ENCODE results near the gene COQ6.
"Not testable (repeated sequence)": the region's sequence is repeated elsewhere in the genome, so short reads cannot be mapped to it uniquely, and the experiment has no call there.

COQ6 gene

DNA sequence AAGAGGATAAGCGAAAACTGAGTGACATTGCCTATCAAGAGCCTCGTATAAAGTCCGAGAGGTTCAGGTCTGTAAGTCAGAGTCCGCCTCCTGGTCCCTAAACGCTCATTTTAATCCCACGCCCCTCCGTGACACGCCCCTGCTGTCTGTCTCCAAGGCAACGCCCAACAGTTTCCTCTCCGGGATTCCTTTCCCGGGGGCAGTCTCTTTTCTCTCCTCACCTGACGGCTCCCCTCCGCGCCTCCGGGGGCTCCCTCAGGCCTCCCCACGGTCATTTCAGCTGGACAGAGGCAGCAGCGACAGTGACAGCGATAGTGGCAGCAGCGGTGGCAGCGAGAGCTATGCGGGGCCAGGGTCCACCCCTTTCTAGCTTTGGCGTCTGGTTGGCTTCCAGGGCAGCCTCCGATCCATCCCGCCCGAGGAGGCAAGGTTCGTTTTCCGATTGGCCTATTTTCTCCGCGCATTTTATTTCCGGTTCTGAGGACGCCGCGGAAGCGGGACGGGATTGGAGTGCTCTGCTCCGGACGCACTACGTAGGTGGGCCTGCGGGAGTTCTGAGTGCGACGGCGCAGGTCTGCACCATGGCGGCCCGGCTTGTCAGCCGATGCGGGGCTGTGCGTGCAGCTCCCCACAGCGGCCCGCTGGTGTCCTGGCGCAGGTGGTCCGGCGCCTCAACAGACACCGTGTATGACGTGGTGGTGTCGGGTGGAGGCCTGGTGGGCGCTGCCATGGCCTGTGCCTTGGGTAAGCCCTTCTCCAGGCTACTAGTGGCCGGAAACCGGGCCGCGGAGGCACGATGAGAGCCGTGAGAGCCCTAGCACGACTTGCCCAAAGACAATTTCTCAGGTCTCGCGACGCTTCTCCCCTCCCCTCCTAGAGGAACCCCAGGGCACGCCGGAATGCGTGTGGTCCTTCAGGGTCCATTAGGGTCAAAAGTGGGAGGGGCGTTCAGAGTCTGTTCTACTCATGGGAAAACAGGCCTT is at the start of gene COQ6, which contains the start of gene FAM161B:
COQ6 (plus strand) TSS at position 551 of the 983 bp plus-strand sequence; CDS start at position 582, 31 bp downstream.
FAM161B (minus strand) TSS at position 343 of the 983 bp plus-strand sequence; CDS start at position 275, 68 bp downstream.
- H3K4me3 ChIP-seq (ENCODE audit: low read depth, low read length) = peak within 1 kb of the TSS; percentile 94
- TF ChIP-seq, protein P1, sequence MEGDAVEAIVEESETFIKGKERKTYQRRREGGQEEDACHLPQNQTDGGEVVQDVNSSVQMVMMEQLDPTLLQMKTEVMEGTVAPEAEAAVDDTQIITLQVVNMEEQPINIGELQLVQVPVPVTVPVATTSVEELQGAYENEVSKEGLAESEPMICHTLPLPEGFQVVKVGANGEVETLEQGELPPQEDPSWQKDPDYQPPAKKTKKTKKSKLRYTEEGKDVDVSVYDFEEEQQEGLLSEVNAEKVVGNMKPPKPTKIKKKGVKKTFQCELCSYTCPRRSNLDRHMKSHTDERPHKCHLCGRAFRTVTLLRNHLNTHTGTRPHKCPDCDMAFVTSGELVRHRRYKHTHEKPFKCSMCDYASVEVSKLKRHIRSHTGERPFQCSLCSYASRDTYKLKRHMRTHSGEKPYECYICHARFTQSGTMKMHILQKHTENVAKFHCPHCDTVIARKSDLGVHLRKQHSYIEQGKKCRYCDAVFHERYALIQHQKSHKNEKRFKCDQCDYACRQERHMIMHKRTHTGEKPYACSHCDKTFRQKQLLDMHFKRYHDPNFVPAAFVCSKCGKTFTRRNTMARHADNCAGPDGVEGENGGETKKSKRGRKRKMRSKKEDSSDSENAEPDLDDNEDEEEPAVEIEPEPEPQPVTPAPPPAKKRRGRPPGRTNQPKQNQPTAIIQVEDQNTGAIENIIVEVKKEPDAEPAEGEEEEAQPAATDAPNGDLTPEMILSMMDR (IDR thresholded peaks at IDR 0.05; ENCODE audit: low read depth, low read length) = no peak

DNA sequence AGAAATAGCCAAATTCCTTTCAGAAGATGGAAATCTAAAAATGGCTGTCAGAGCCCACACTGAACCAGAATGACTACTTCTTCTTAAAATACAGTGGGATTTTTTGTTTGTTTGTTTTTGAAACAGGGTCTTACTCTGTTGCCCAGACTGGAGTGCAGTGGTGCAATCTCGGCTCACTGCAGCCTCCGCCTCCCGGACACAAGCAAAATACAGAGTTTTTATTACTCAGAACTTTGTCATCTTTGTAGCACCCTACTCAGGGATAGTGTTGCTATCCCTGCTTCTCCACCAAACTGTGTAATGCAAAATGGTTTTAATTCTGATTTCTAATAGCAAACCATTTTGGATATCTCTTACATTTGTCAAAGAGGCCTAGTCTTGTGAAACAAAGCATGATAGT is 47.1 kb upstream of the COQ6 start:
- no peak overlapping the region for H3K4me3 ChIP-seq (ENCODE audit: low read depth, low read length)
- TF ChIP-seq, protein P1 (IDR thresholded peaks at IDR 0.05; ENCODE audit: low read depth, low read length) = no peak

- TF ChIP-seq, protein P1 (IDR thresholded peaks at IDR 0.05; ENCODE audit: low read depth, low read length) = no peak
- H3K4me3 ChIP-seq (ENCODE audit: low read depth, low read length) = no peak overlapping the region
Observed at GRCh38 chr14:73909681-73910080, 40.4 kb upstream of the COQ6 start.

- H3K4me3 ChIP-seq (ENCODE audit: low read depth, low read length) = no peak overlapping the region
- TF ChIP-seq, protein P1 (IDR thresholded peaks at IDR 0.05; ENCODE audit: low read depth, low read length) = no peak
Observed at GRCh38 chr14:73913256-73913655, 36.8 kb upstream of the COQ6 start.

GRCh38 chr14:73916324-73916723 is 33.8 kb upstream of the COQ6 start:
- no peak overlapping the region for H3K4me3 ChIP-seq (ENCODE audit: low read depth, low read length)
- TF ChIP-seq, protein P1 (IDR thresholded peaks at IDR 0.05; ENCODE audit: low read depth, low read length) = no peak

GRCh38 chr14:73919457-73919856 is 30.6 kb upstream of the COQ6 start:
- not testable (repeated sequence) for H3K4me3 ChIP-seq (ENCODE audit: low read depth, low read length)

DNA sequence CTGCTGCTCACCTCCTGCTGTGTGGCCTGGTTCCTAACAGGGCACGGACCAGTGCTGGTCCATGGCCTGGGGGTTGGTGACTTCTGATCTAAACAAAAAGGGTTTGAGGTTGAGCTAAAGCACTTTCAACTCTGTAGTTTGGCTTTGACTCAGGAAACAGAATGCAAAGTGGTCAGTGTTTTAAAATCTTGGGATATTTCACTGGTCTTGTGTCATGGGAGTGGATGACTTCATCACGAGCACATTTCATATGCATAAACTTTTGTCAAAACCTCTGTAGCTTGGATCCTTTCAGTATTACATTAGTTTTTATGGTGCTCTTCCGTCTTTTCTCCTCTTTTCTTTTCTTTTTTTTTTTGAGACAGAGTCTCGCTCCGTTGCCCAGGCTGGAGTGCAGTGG is 25.8 kb upstream of the COQ6 start:
- H3K4me3 ChIP-seq (ENCODE audit: low read depth, low read length) = no peak overlapping the region
- TF ChIP-seq, protein P1 (IDR thresholded peaks at IDR 0.05; ENCODE audit: low read depth, low read length) = no peak
